Left kidney (tissue), 2 donors: ENCODE results near the gene SYAP1. TPM values are rescaled to one million over a fixed set of nuclear protein-coding genes. Genes with fewer than 3 reads are reported as not detected.
"Not testable (repeated sequence)": the region's sequence is repeated elsewhere in the genome, so short reads cannot be mapped to it uniquely, and the experiment has no call there.

Experiments
- DNase-seq: peaks from one replicate; pipeline ENCODE4 v3.0.0-alpha.2; 2013
- polyA plus RNA-seq: library from polyadenylated mRNA; unstranded; fragments of 120-200 nt; gene quantifications from one replicate; pipeline ENCODE4 v1.2.1, GENCODE V29; 2013; ENCODE audit not compliant: insufficient read length

SYAP1 gene
- polyA plus RNA-seq, 1 donor = 33.6 TPM

GRCh38 chrX:16778545-16778944 lies 59.1 kb downstream of the SYAP1 start:
- no peak for DNase-seq

GRCh38 chrX:16778993-16779392 lies 59.6 kb downstream of the SYAP1 start:
- no peak for DNase-seq

- DNase-seq = not testable (repeated sequence)
Observed at GRCh38 chrX:16779815-16780214, 60.4 kb downstream of the SYAP1 start.

GRCh38 chrX:16783452-16783851 lies 64.0 kb downstream of the SYAP1 start:
- no peak for DNase-seq

- not testable (repeated sequence) for DNase-seq
Observed at GRCh38 chrX:16784440-16784839, 65.0 kb downstream of the SYAP1 start.

- DNase-seq = no peak
Observed at GRCh38 chrX:16785247-16786138, 66.1 kb downstream of the SYAP1 start.

GRCh38 chrX:16786139-16786790 lies 66.9 kb downstream of the SYAP1 start, which contains the start of gene TXLNG:
TSS of gene TXLNG (plus strand) at chrX:16786466. CDS start at chrX:16786488, 22 bp downstream.
- DNase-seq = peak; percentile 99

GRCh38 chrX:16786791-16787735 lies 67.7 kb downstream of the SYAP1 start:
- DNase-seq = no peak

GRCh38 chrX:16788477-16788876 lies 69.1 kb downstream of the SYAP1 start:
- DNase-seq = no peak

GRCh38 chrX:16796298-16796697 lies 76.9 kb downstream of the SYAP1 start:
- no peak for DNase-seq

- no peak for DNase-seq
Observed at GRCh38 chrX:16797358-16797757, 77.9 kb downstream of the SYAP1 start.

- no peak for DNase-seq
Observed at GRCh38 chrX:16797841-16798240, 78.4 kb downstream of the SYAP1 start.

- DNase-seq = no peak
Observed at GRCh38 chrX:16804923-16805464, 85.6 kb downstream of the SYAP1 start.

- DNase-seq = no peak
Observed at GRCh38 chrX:16807548-16807947, 88.1 kb downstream of the SYAP1 start.

GRCh38 chrX:16807976-16808542 lies 88.6 kb downstream of the SYAP1 start:
- no peak for DNase-seq

- DNase-seq = no peak
Observed at GRCh38 chrX:16814597-16814996, 95.2 kb downstream of the SYAP1 start.

Other genes with a start within 250 kb of the SYAP1 start
- gene S100G, start 69.5 kb upstream of the SYAP1 start, polyA plus RNA-seq = not detected
- gene CTPS2, start 6.9 kb upstream of the SYAP1 start, polyA plus RNA-seq = 52.2 TPM
- gene TXLNG, start 66.9 kb downstream of the SYAP1 start, polyA plus RNA-seq = 19.4 TPM
- gene RBBP7, start 150.8 kb downstream of the SYAP1 start, polyA plus RNA-seq = 265 TPM
- gene REPS2, start 227.0 kb downstream of the SYAP1 start, polyA plus RNA-seq = 12.1 TPM